Stimulated activated effector memory CD8-positive, alpha-beta T cell treated with anti-CD3 and anti-CD28 coated beads, Interleukin-12 subunit alpha, Interleukin-12 subunit beta, amount 100 ng/mL, for 72 hours (primary cell): ENCODE data around the gene IQCE.

Experiments used
- ATAC-seq: fragments of 150-1000 bp; cut with Tn5 transposase; 2 replicates; pipeline ENCODE4 v1.10.0; 2021
- DNase-seq, 2 donors: peaks; one replicate each; pipeline ENCODE4 v3.0.0; 2021 to 2022; ENCODE audit warnings: low spot score in 2 of 2
- H3K27ac Mint-ChIP-seq: one replicate; pipeline ENCODE4 v1.8.0; 2022; ENCODE audit warnings: mild to moderate bottlenecking, mixed read lengths
- H3K36me3 Mint-ChIP-seq: one replicate; pipeline ENCODE4 v1.8.0; 2022; ENCODE audit warnings: mild to moderate bottlenecking, mixed read lengths
- H3K4me1 Mint-ChIP-seq: one replicate; pipeline ENCODE4 v1.8.0; 2022; ENCODE audit warnings: mixed read lengths
- H3K4me3 Mint-ChIP-seq: one replicate; pipeline ENCODE4 v1.8.0; 2022; ENCODE audit warnings: mild to moderate bottlenecking, mixed read lengths
- H3K9me3 Mint-ChIP-seq: one replicate; pipeline ENCODE4 v1.8.0; 2022; ENCODE audit warnings: mixed read lengths

IQCE gene, protein sequence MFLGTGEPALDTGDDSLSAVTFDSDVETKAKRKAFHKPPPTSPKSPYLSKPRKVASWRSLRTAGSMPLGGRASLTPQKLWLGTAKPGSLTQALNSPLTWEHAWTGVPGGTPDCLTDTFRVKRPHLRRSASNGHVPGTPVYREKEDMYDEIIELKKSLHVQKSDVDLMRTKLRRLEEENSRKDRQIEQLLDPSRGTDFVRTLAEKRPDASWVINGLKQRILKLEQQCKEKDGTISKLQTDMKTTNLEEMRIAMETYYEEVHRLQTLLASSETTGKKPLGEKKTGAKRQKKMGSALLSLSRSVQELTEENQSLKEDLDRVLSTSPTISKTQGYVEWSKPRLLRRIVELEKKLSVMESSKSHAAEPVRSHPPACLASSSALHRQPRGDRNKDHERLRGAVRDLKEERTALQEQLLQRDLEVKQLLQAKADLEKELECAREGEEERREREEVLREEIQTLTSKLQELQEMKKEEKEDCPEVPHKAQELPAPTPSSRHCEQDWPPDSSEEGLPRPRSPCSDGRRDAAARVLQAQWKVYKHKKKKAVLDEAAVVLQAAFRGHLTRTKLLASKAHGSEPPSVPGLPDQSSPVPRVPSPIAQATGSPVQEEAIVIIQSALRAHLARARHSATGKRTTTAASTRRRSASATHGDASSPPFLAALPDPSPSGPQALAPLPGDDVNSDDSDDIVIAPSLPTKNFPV

GRCh38 chr7:2558629-2559282 lies at the start of gene IQCE:
IQCE (plus strand) TSS chr7:2558979; CDS start chr7:2559182, 203 bp downstream.
- H3K27ac Mint-ChIP-seq, result peak within 1 kb of the TSS; percentile 40
- H3K36me3 Mint-ChIP-seq, result peaks cover 5% of the 10 kb centered on the region
- no peaks in the 10 kb centered on the region for H3K9me3 Mint-ChIP-seq
- DNase-seq, result peak; percentile 94 to 98
- H3K4me3 Mint-ChIP-seq, result peak within 1 kb of the TSS; percentile 60
- peak; percentile 74 for ATAC-seq
- H3K4me1 Mint-ChIP-seq, result peaks cover 21% of the 10 kb centered on the region

- ATAC-seq (no peak), DNase-seq (no peak)
- peaks cover 57% of the 10 kb centered on the region for H3K4me1 Mint-ChIP-seq
- no peaks in the 10 kb centered on the region for H3K36me3 Mint-ChIP-seq
- no peak overlapping the region for H3K27ac Mint-ChIP-seq
- H3K4me3 Mint-ChIP-seq, result peak overlapping the region; percentile 71
- H3K9me3 Mint-ChIP-seq, result no peaks in the 10 kb centered on the region
Observed at GRCh38 chr7:2509298-2509906, 49.4 kb upstream of the IQCE start.

GRCh38 chr7:2510130-2510776 lies 48.5 kb upstream of the IQCE start:
- Mint-ChIP-seq H3K36me3 (no peaks in the 10 kb centered on the region), H3K4me3 (peak overlapping the region; percentile 71), H3K4me1 (peaks cover 57% of the 10 kb centered on the region), H3K9me3 (no peaks in the 10 kb centered on the region), H3K27ac (no peak overlapping the region)
- ATAC-seq (no peak), DNase-seq (no peak)

DNA sequence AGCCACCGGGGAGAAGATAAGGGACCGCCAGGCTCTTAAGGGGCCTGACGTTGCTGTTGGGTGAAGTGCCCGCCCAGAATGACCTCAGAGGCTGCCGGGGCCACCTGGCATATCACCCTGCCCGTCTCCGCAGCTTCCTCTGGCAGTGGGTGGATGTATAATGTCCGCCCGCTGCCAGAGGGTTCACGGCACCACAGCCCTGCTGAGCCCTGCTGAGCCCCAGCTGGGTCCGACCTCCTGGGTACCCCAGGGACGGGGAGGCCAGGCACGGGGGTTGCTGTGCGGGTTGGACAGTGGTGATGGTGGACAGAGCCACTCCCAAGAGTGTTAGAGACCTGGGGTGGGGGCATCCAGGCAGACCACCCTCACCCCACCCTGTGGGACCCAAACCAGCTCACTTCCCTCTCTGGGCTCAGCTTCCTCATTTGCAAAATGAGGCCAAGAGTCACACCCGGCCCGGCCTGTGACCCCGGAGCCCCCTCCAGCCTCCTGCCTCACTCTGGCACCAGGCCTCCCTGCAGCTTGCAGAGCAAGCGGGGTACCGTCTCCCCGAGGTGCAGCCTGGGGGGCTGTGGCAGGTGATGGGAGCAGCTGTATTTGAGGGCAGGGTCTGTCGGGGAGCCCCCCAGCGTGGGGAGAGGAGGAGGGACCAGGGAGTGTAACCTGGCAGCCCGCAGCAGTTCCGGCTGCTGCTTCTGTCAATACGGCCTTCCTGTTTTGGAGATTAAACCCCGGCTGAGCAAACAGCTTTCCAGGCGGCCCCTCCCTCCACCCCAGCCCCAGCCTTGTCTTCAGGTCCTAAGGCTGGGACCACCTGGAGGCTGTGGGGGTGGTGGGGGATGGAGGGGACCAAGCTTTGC lies 47.6 kb upstream of the IQCE start:
- Mint-ChIP-seq H3K27ac (no peak overlapping the region), H3K4me3 (peak overlapping the region; percentile 71), H3K36me3 (no peaks in the 10 kb centered on the region), H3K4me1 (peaks cover 57% of the 10 kb centered on the region), H3K9me3 (no peaks in the 10 kb centered on the region)
- DNase-seq (peak in 1 of 2 donors; percentile 68), ATAC-seq (peak; percentile 80)

DNA sequence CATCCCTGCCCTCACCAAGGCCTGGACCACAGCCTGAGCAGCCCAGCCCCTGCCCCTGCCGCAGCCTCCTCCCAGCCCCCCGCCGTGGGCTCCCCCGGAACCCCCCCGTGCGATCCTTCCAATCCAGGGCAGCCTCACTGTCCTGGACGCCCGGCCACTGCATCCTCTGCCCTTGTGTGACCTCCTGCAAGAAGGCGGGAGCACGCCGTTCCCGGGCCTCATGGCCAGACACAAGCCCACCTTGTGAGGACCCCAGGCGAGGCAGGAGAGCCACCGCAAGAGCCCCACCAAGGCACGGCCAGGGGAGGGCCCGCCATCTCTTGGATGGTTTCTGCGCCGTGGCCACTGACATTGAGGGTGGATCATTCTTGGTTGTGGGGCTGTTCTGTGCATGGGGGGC lies 47.0 kb upstream of the IQCE start:
- DNase-seq (no peak), ATAC-seq (no peak)
- Mint-ChIP-seq H3K4me3 (peak overlapping the region; percentile 71), H3K9me3 (no peaks in the 10 kb centered on the region), H3K36me3 (no peaks in the 10 kb centered on the region), H3K4me1 (peaks cover 62% of the 10 kb centered on the region), H3K27ac (no peak overlapping the region)

DNA sequence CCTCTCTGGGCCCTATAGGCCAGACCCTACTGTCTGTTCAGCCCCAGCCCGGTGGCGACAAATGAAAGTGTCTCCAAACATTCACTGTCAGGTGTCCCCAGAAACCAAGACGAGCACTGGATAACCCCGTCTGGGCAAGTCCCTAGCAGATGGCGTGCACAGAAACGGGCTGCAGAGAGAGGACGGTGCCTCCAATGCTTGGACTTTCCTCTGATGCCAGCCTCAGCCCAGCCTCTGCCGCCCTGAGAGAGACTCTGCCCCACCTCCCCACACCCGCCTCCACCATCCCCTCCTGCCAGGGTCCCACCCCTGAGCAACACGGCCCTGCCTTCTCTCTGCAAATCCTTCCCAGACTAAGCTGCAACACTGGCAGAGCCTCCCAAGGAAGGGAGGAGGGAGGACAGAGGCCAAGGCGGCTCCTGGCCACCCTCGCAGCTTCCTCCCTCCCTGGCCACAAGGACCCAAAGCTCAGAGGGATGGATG lies 46.6 kb upstream of the IQCE start:
- Mint-ChIP-seq H3K4me1 (peaks cover 63% of the 10 kb centered on the region), H3K9me3 (no peaks in the 10 kb centered on the region), H3K27ac (no peak overlapping the region), H3K4me3 (peak overlapping the region; percentile 71), H3K36me3 (no peaks in the 10 kb centered on the region)
- ATAC-seq (no peak), DNase-seq (no peak)

DNA sequence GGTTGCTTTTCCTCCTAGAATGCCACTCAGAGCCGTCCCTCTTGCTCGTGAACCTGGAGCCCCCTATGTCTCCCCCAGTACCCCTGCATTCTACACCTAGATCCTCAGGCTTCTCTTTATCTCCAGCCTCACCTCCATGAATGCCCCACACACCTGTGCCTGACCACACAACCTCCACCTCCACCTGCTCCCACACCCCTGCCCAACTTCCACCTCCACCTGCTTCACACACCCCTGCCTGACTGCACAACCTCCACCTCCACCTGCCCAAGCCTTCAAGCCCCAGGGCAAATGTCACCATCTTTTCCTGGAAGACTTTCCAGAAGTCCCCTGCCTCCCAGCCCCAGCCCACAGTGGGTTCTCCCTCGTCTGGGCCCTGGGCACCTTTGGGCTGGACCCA lies 46.1 kb upstream of the IQCE start:
- Mint-ChIP-seq H3K4me1 (peaks cover 68% of the 10 kb centered on the region), H3K4me3 (peak overlapping the region; percentile 71), H3K27ac (no peak overlapping the region), H3K9me3 (no peaks in the 10 kb centered on the region), H3K36me3 (no peaks in the 10 kb centered on the region)
- ATAC-seq (no peak), DNase-seq (no peak)

- Mint-ChIP-seq H3K27ac (no peak overlapping the region), H3K4me3 (no peak overlapping the region), H3K36me3 (peaks cover 6% of the 10 kb centered on the region), H3K4me1 (peaks cover 70% of the 10 kb centered on the region), H3K9me3 (no peaks in the 10 kb centered on the region)
- ATAC-seq (no peak), DNase-seq (no peak)
Observed at GRCh38 chr7:2513702-2514101, 45.1 kb upstream of the IQCE start.

- no peak for ATAC-seq
- Mint-ChIP-seq H3K9me3 (no peaks in the 10 kb centered on the region), H3K36me3 (peaks cover 6% of the 10 kb centered on the region), H3K27ac (no peak overlapping the region), H3K4me3 (no peak overlapping the region), H3K4me1 (peaks cover 59% of the 10 kb centered on the region)
- no peak for DNase-seq
Observed at GRCh38 chr7:2514473-2515423, 44.0 kb upstream of the IQCE start.

GRCh38 chr7:2515424-2516193 lies 43.2 kb upstream of the IQCE start:
- peaks cover 12% of the 10 kb centered on the region for H3K36me3 Mint-ChIP-seq
- DNase-seq, result no peak
- H3K4me3 Mint-ChIP-seq, result no peak overlapping the region
- peaks cover 50% of the 10 kb centered on the region for H3K4me1 Mint-ChIP-seq
- ATAC-seq, result no peak
- no peaks in the 10 kb centered on the region for H3K9me3 Mint-ChIP-seq
- no peak overlapping the region for H3K27ac Mint-ChIP-seq

GRCh38 chr7:2516194-2516555 lies 42.6 kb upstream of the IQCE start:
- DNase-seq (no peak), ATAC-seq (no peak)
- Mint-ChIP-seq H3K9me3 (no peaks in the 10 kb centered on the region), H3K4me1 (peaks cover 45% of the 10 kb centered on the region), H3K36me3 (peaks cover 12% of the 10 kb centered on the region), H3K4me3 (no peak overlapping the region), H3K27ac (no peak overlapping the region)

DNA sequence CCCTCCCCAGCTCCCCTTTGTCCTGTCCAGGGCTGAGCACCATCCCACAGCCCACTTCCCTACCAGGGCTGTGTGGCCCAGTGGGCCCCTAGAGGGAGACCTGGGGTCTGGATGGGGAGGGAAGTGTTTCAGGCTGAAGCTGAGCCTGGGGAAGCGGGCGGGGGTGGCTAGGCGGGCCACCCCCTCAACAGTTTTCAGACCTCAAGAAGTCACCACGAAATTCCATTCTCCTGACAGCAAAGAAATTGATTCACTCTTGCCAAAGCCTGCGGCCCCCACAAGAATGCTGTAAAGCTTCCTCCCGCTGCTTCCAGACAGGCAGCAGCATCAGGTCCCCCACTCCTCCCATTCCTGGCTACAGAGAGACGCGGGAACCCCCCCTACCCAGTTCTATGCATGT lies 41.8 kb upstream of the IQCE start:
- no peak for DNase-seq
- peak overlapping the region; percentile 63 for H3K27ac Mint-ChIP-seq
- ATAC-seq, result no peak
- peaks cover 42% of the 10 kb centered on the region for H3K4me1 Mint-ChIP-seq
- H3K36me3 Mint-ChIP-seq, result peaks cover 18% of the 10 kb centered on the region
- peak overlapping the region; percentile 68 for H3K4me3 Mint-ChIP-seq
- no peaks in the 10 kb centered on the region for H3K9me3 Mint-ChIP-seq
